NCI-H1417 treated with DMSO at 0.1 percent for 48 hours (cell line): ENCODE results near the gene KRTAP10-6.
A peak's percentile ranks its signal among the peaks of the same experiment; 100 is the strongest.
"Not testable (repeated sequence)": the region's sequence is repeated elsewhere in the genome, so short reads cannot be mapped to it uniquely, and the experiment has no call there.

Experiments used
- DNase-seq: peaks from one replicate; lab custom pipeline; 2025; lab: John Stamatoyannopoulos, UW

Gene KRTAP10-6

GRCh38 chr21:44599264-44600029 lies 7.1 kb upstream of the KRTAP10-6 start:
- DNase-seq = no peak

DNA sequence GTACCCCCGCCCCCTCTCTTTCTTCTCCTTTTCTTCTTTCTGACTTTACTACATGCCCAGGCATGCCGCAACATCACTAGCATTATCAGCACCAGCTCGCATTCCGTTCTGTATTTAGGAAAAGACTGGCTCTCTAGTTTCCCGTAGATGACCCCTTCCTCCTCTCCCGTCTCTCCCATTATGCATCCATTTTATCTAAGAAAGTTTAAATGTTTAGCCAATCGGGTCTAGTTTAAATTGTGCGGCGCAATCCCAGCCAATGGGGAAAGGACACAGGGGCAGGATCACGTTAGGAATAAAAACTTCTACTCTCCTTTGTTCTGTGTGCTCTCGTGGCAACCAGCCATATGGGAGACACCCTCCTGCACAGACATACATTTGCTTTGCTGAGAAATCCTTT lies 5.8 kb upstream of the KRTAP10-6 start:
- DNase-seq = no peak

GRCh38 chr21:44596068-44596725 lies 3.9 kb upstream of the KRTAP10-6 start:
- no peak for DNase-seq

DNA sequence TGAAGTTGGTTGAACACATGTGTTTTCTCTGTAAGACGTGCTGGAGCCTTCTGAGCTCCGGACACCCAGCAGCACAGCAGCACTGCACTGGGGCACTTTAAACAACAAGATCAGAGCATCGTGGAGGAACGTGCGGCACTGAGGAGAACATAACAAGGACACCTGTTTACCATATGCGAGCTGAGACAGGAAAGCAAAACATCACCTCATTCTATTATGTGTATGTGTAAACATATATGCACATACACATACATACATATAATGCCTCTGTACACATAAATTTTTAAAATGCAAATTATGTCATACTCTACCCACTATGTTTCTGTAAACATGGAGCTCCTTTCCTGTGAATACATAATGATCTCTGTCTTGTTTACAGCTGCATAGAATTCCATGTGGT lies 3.2 kb upstream of the KRTAP10-6 start:
- DNase-seq = no peak

- no peak for DNase-seq
Observed at GRCh38 chr21:44594406-44594916, 2.2 kb upstream of the KRTAP10-6 start.

DNA sequence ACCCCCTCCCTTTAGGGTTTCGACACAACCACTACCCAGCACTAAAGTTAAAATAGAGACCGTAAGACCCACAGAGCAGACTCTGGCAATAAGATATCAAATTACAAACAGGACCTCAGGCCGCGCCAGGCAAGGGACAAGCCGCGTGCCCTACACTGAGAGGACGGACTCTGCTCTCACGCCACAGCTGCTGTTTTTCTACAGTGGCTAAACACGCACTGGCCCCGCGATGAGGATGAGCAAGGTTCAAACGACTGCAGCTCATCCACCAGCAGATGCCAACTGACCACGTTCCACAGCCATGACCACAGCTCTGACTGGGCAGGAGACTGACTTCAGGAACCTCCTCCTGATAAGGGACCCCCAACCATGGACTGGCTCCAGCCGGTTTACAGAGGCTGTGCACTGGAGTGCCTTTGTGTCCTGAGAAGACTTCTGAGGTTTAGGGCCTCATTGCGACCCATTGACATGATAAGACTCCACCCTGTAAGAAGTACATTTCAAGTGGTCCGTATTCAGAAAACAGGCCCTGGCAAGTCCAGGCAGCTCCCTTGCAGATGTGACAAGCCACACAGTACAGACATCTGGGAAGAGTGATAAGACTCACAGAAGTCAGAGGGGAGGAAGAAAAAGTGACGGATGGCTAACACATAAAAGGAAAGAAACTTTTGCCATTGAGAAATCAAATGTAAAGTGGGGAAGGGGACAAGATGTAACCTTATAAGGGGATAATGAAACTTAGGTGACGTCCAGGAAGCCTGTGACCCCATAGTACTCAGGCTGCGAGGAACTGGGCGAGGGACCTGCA lies 1.5 kb upstream of the KRTAP10-6 start:
- DNase-seq = no peak

DNA sequence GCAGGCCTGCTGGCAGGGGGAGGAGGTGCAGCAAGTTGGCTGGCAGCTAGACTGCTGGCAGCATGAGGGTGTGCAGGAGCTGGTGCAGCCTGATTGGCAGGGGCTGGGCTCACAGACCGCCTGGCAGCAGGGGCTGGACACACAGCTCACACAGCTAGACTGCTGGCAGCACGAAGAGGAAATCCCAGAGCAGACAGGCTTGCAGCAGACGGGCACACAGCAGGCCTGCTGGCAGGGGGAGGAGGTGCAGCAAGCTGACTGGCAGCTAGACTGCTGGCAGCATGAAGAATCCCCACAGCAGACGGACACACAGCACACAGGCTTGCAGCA lies 539 bp downstream of the KRTAP10-6 start:
- DNase-seq = not testable (repeated sequence)

- DNase-seq = not testable (repeated sequence)
Observed at GRCh38 chr21:44590897-44591800, 1.2 kb downstream of the KRTAP10-6 start.

- no peak for DNase-seq
Observed at GRCh38 chr21:44590311-44590721, 2.0 kb downstream of the KRTAP10-6 start.

GRCh38 chr21:44589586-44590305 lies 2.6 kb downstream of the KRTAP10-6 start:
- DNase-seq = no peak

GRCh38 chr21:44589094-44589493 lies 3.2 kb downstream of the KRTAP10-6 start:
- DNase-seq = no peak

DNA sequence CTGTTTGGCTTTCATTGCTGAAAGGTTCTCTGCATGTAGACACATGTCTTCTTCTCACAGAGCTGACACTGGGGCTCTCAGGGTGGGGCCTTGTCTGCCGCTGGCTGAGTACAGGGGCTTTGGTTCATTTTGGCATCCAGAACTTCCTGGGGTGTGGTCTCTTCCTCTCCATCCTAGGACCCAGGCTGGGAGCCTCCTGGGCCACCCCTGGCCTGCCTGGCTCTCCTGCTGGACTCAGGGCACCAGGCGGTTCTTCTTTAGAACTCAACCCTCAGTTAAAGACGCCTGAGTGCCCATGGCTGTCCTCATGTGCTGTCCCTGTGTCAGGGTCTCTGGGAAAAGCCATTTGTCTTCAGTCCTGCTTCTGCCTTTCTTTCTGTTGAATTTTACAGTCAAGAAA lies 6.4 kb downstream of the KRTAP10-6 start:
- no peak for DNase-seq

- DNase-seq = peak; percentile 80
Observed at GRCh38 chr21:44583800-44584147, 8.5 kb downstream of the KRTAP10-6 start.

DNA sequence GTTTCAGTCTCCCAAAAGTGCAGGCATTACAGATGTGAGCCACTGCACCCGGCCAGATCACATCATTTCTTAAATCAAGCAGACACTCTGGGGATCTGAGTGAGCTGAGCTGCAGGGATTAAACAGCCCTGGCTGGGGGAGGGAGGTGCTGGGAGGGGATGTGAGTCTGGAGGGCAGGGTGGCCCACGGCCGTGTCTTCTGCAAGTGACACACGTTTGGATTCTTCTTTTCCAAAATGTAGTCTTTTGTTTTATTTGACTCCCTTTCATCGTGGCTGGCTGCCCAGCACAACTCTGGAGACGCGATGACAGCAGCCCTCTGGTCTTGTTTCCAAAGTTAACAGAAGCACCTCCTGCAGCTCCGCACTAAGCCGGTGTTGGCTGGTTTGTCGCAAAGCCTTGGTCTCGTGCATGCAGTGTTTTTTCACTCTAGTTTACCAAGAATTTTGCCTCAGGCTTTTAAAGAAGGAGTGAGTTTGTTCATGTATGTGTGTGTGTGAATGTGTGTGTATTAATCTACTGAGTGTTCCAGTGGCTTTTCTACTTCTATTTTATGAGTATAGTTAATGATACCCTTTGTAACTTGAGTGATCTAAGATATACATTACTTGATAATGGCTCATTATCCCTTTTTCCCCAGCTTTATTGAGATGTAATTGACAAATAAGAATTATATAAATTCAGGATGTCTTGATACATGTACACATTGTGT lies 9.1 kb downstream of the KRTAP10-6 start:
- peak; percentile 80 for DNase-seq

- DNase-seq = no peak
Observed at GRCh38 chr21:44582055-44582454, 10.2 kb downstream of the KRTAP10-6 start.

DNA sequence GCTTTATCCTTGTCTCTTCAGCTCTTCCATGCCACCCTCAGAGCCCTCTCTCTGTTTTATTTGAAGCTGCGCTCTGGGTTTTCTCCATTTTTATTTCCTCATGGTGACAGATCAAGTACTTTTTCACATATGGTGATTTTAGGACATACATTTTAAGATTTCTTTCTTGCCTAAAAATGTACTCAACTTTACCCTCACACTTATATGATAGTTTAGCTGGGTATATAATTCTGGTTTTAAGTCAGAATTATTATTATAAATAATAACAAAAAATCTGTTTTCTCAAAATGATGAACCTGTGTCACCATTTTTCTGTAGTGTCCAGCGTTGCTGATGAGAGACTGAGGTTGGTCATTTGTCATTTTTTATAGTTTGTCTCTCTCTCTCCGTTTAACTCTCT lies 11.1 kb downstream of the KRTAP10-6 start:
- no peak for DNase-seq

- DNase-seq = not testable (repeated sequence)
Observed at GRCh38 chr21:44580231-44580821, 12.0 kb downstream of the KRTAP10-6 start, which contains the start of gene KRTAP10-5. Gene KRTAP10-5, minus strand, starts transcription at chr21:44580604. Its CDS starts 26 bp downstream, at chr21:44580578.

DNA sequence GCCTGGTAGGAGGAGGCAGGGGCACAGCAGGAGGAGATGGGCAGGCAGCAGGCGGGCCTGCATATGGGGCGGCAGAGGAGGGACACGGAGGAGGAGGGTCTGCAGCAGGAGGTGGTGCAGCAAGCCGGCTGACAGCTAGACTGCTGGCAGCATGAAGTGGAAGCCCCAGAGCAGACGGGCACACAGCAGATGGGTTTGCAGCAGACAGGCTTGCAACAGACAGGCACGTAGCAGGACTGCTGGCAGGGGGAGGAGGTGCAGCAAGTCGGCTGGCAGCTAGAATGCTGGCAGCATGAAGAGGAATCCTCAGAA lies 12.5 kb downstream of the KRTAP10-6 start:
- no peak for DNase-seq

DNA sequence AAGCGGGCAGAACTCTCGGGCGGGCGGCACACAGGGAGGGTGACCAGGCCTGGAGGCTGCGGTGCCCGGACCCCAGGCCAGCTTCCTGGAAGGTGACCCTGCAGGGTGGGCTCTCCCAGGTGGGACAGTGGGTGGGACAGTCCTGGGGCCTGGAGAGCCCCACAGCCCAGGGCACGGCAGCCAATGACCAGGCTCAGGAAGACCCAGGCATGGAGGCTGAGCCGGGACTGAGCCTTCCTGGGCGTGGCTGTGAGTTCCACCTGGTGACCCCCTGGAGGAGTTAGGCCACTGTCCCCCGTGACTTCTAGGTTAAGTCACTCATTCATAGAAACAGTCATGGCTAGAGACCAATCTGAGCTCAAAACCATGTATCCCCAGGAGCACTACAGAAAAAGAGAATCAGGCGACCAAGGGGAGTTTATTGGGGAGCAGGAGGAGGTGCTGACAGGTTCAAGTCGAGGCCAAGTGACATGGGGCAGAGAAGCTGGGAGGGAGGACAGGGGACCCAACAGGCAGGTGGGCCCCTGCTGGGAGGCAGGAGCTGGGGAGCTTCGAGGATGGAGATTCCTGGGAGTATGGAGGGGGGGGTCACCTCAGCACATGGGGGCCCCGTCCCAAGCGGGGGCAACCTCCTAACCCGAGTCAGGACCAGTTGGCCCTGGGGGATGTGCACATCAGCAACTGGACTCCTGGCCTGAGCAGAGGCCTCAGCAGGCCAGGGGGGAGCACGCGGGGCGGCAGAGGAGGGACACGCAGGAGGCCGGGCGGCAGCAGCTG lies 13.1 kb downstream of the KRTAP10-6 start:
- no peak for DNase-seq
